Coronary artery (tissue), 2 donors: ENCODE results near the gene SEMA5A.

ENCODE experiments used
- DNase-seq: peaks from one replicate; pipeline ENCODE4 v3.0.0-alpha.2; 2017; ENCODE audit warnings: low spot score
- H3K27ac ChIP-seq, 2 donors: fragments of 200-600 bp; sonication (generic); one replicate each; pipeline ENCODE4 v1.5.1; 2016 to 2019
- H3K4me3 ChIP-seq: fragments of 200-600 bp; sonication (generic); 2 replicates; pipeline ENCODE4 v1.5.1; 2016; ENCODE audit warnings: mild to moderate bottlenecking, moderate library complexity
- TF ChIP-seq, protein P1 (sequence below): fragments of 200-600 bp; sonication (generic); IDR thresholded peaks from one replicate; pipeline ENCODE4 v1.5.1; 2019; ENCODE audit warnings: antibody characterized with exemption

The SEMA5A gene

DNA sequence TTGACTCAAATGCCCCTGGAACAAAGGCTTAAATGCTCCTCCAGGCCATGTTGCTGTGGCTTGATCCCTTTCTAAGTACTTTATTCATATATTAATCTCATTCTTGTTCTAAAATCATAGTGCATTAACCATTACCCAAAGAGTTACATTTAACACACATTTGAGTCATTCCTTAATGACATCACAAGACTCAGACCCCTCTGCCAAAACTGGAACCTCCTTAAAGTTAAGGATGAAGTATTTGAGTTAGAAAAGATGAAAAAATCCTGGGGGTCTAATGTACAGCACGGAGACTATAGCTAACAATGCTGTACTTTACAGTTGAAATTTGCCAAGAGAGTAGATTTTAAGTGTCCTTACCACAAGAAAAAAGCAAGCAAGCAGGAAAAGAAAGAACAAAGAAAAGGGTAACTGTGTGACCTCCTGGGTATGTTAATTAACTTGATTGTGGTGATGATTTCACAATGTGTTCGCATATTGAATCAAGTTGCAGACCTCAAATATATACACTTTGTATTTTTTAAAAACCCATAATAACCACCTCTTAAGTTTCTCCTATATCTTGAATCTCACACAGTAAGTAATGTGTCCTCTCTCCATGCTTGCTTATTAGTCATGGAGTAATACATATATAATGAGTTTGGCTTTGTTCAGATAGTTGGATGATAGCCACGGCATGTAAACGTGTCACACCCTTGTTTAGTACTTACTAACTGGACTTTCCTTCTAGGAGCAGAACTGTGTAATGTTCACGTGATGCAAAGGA lies 376.9 kb downstream of the SEMA5A start:
- no peak for DNase-seq
- no peak overlapping the region for H3K27ac ChIP-seq
- TF ChIP-seq, protein P1, sequence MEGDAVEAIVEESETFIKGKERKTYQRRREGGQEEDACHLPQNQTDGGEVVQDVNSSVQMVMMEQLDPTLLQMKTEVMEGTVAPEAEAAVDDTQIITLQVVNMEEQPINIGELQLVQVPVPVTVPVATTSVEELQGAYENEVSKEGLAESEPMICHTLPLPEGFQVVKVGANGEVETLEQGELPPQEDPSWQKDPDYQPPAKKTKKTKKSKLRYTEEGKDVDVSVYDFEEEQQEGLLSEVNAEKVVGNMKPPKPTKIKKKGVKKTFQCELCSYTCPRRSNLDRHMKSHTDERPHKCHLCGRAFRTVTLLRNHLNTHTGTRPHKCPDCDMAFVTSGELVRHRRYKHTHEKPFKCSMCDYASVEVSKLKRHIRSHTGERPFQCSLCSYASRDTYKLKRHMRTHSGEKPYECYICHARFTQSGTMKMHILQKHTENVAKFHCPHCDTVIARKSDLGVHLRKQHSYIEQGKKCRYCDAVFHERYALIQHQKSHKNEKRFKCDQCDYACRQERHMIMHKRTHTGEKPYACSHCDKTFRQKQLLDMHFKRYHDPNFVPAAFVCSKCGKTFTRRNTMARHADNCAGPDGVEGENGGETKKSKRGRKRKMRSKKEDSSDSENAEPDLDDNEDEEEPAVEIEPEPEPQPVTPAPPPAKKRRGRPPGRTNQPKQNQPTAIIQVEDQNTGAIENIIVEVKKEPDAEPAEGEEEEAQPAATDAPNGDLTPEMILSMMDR = no peak
- H3K4me3 ChIP-seq = no peak overlapping the region

GRCh38 chr5:9166202-9167112 lies 379.4 kb downstream of the SEMA5A start:
- no peak for DNase-seq
- TF ChIP-seq, protein P1 = no peak
- Histone ChIP-seq H3K4me3 (no peak overlapping the region), H3K27ac (no peak overlapping the region)

GRCh38 chr5:9165546-9165945 lies 380.3 kb downstream of the SEMA5A start:
- TF ChIP-seq, protein P1 = no peak
- H3K4me3 ChIP-seq = no peak overlapping the region
- no peak for DNase-seq
- H3K27ac ChIP-seq = no peak overlapping the region

DNA sequence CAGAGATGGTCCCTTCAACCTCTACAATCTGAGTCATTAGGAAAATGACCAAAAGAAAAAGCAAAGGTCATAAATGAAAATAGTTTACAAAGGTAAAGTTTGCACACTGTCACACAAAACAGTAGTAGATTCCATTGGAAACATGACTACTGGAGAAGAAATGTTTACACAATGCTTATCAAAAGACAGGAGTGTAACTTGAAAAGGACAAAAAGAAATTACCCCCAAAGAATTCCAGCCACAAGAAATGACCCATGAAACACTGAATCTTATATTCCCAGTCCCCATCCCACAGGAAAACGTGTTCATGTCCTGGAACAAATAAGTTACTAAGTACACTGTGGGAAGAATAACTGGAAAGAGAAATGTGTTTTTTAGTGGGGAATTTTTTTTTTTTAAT lies 385.1 kb downstream of the SEMA5A start:
- Histone ChIP-seq H3K27ac (no peak overlapping the region), H3K4me3 (no peak overlapping the region)
- TF ChIP-seq, protein P1 = no peak
- no peak for DNase-seq

- TF ChIP-seq, protein P1 = no peak
- Histone ChIP-seq H3K4me3 (no peak overlapping the region), H3K27ac (no peak overlapping the region)
- no peak for DNase-seq
These were observed 388.1 kb downstream of the SEMA5A start for GRCh38 chr5:9157811-9158210.

DNA sequence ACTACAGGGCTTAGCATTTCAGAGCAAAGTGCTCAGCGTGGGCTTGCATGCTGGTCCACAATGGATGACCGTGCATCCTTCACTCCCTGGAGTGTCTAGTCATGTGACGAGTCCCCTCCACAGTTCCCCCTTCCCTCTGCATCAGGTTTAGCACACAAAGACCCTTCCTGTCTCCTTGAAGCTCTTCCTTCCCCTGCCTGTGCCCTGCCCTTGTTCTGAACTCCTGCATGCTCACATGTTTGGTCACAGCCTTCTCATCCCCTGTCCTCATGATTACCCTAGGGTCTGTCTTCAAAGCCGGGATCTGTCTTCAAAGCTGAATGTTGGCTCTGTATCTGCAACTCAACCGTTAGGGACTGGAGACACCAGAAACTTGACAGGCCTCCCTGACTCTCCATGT lies 388.9 kb downstream of the SEMA5A start:
- TF ChIP-seq, protein P1 = no peak
- Histone ChIP-seq H3K27ac (no peak overlapping the region), H3K4me3 (no peak overlapping the region)
- no peak for DNase-seq
